Measurements from ENCODE around the gene KCNQ2. TPM values are rescaled to one million over a fixed set of nuclear protein-coding genes. Genes with fewer than 3 reads are reported as not detected.

Gene KCNQ2
- 1 to 10 TPM in 1 of 4 donors, under 1 TPM in 3; 0.11 to 2.8 (median 0.28) TPM for total RNA-seq
- under 1 TPM in 2 of 3 donors, not detected in 1; 0.01 to 0.03 TPM for polyA plus RNA-seq
- long read RNA-seq, donor 1, result 0 reads
- long read RNA-seq, donor 2, result 0 reads

- intact Hi-C loops (cut with DNase I), result no loop called here
- Histone ChIP-seq H3K36me3 (ENCODE audit: insufficient read depth in 1 of 2, low read depth in 1 of 2) (no peaks in the 10 kb centered on the region), H3K27me3 (ENCODE audit: insufficient read depth in 3 of 3, low read length in 2 of 3) (peaks cover 0 to 92% (median 35%) of the 10 kb centered on the region in 3 donors), H3K27ac (no peak within 1 kb of the TSS), H3K4me3 (no peak within 1 kb of the TSS), H3K4me1 (peaks cover 6% of the 10 kb centered on the region), H3K9me3 (no peaks in the 10 kb centered on the region)
- no peak for TF ChIP-seq CTCF (IDR thresholded peaks at IDR 0.05)
- WGBS, 3 donors, result 1% methylated on average over 70 to 103 of the region's 111 CpGs
- DNase-seq (no peak), ATAC-seq (no peak)
Observed at GRCh38 chr20:63471981-63472831, at the start of gene KCNQ2. Gene KCNQ2 (minus strand): TSS chr20:63472655. CDS start chr20:63472463, 192 bp downstream.

DNA sequence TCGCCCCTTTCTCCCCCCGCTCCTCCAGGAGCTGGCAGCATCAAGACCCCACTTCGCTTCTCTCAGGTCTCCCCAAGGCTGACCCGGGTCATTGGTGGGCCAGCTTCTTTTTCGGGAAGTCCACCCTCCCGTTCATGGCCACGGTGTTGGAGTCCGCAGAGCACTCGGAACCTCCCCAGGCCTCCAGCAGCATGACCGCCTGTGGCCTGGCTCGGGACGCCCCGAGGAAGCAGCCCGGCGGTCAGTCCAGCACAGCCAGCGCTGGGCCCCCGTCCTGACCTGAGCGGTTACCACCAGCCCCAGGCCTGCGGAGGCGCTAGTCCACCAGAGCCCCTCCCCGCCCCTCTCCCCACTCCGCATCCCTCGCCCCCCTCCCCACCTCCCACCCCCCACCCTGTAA lies 49.1 kb upstream of the KCNQ2 start:
- Histone ChIP-seq H3K9me3 (no peaks in the 10 kb centered on the region), H3K4me3 (peak overlapping the region; percentile 80), H3K4me1 (peaks cover 19% of the 10 kb centered on the region), H3K36me3 (ENCODE audit: insufficient read depth in 1 of 2, low read depth in 1 of 2) (peaks cover 0 to 18% of the 10 kb centered on the region in 2 donors), H3K27me3 (ENCODE audit: insufficient read depth in 3 of 3, low read length in 2 of 3) (no peaks in the 10 kb centered on the region), H3K27ac (no peak overlapping the region)
- 46 to 49% (median 49%) methylated on average over 18 to 23 of the region's 23 CpGs for WGBS, 3 donors
- TF ChIP-seq CTCF (IDR thresholded peaks at IDR 0.05), result no peak
- intact Hi-C loops (cut with DNase I), result loop anchor here in 1 of 2 donors (2.0 kb wide), 1 partner anchor 25 kb away; no protein-coding TSS in a partner anchor
- DNase-seq (peak; percentile 20 to 59), ATAC-seq (no peak)

- no peak for TF ChIP-seq CTCF (IDR thresholded peaks at IDR 0.05)
- H3K36me3 ChIP-seq (ENCODE audit: insufficient read depth in 1 of 2, low read depth in 1 of 2), result peaks cover 0 to 18% of the 10 kb centered on the region in 2 donors
- ATAC-seq (peak; percentile 41 to 48 (median 42)), DNase-seq (peak; percentile 66 to 86)
- intact Hi-C loops (cut with DNase I), result loop anchor here (1.0 to 2.0 kb wide), 2 partner anchors 24 to 25 kb away; no protein-coding TSS in a partner anchor
- H3K4me3 ChIP-seq, result peak overlapping the region; percentile 80
- no peaks in the 10 kb centered on the region for H3K27me3 ChIP-seq (ENCODE audit: insufficient read depth in 3 of 3, low read length in 2 of 3)
- WGBS, 3 donors, result 6 to 9% (median 6%) methylated on average over 53 to 68 of the region's 68 CpGs
- H3K27ac ChIP-seq, result peak overlapping the region; percentile 87
- peaks cover 19% of the 10 kb centered on the region for H3K4me1 ChIP-seq
- H3K9me3 ChIP-seq, result no peaks in the 10 kb centered on the region
Observed at GRCh38 chr20:63520934-63521601, 48.6 kb upstream of the KCNQ2 start.

GRCh38 chr20:63520504-63520933 lies 48.1 kb upstream of the KCNQ2 start, which contains the start of gene PPDPF:
Gene PPDPF (plus strand): TSS chr20:63520765. CDS start chr20:63521309, 544 bp downstream.
- intact Hi-C loops (cut with DNase I), result loop anchor here (1.0 to 2.0 kb wide), 2 partner anchors 24 kb away; no protein-coding TSS in a partner anchor
- ATAC-seq, result peak; percentile 91 to 94 (median 92)
- H3K27me3 ChIP-seq (ENCODE audit: insufficient read depth in 3 of 3, low read length in 2 of 3), result no peaks in the 10 kb centered on the region
- DNase-seq, result peak; percentile 84 to 91
- 0 to 1% (median 0%) methylated on average over 28 to 64 of the region's 64 CpGs for WGBS, 3 donors
- H3K9me3 ChIP-seq, result no peaks in the 10 kb centered on the region
- peaks cover 19% of the 10 kb centered on the region for H3K4me1 ChIP-seq
- TF ChIP-seq CTCF (IDR thresholded peaks at IDR 0.05), result no peak
- H3K27ac ChIP-seq, result peak within 1 kb of the TSS; percentile 87
- H3K4me3 ChIP-seq, result peak within 1 kb of the TSS; percentile 80
- H3K36me3 ChIP-seq (ENCODE audit: insufficient read depth in 1 of 2, low read depth in 1 of 2), result peaks cover 0 to 22% of the 10 kb centered on the region in 2 donors
